Activated T-cell treated with anti-CD3 and anti-CD28 coated beads, Interleukin-2, amount 50 U/mL, for 72 hours (primary cell): ENCODE data around the gene ADARB2. TPM values are rescaled to one million over a fixed set of nuclear protein-coding genes. Genes with fewer than 3 reads are reported as not detected.

ENCODE experiments used
- ATAC-seq, 2 donors: fragments of 150-1000 bp; cut with Tn5 transposase; replicated peaks in 1 of 2; 2 replicates each; pipeline ENCODE4 v1.10.0; 2021; ENCODE audit warnings: moderate library complexity in 2 of 2, mild to moderate bottlenecking in 1 of 2
- DNase-seq, 2 donors: peaks; one replicate each; pipeline ENCODE4 v3.0.0; 2021 to 2022; ENCODE audit warnings: mixed read lengths in 1 of 2
- H3K27ac Mint-ChIP-seq: one replicate; pipeline ENCODE4 v1.8.0; 2022; ENCODE audit warnings: mild to moderate bottlenecking, moderate library complexity, mixed read lengths
- H3K27me3 Mint-ChIP-seq: one replicate; pipeline ENCODE4 v1.8.0; 2022; ENCODE audit warnings: low read depth, mixed read lengths
- H3K36me3 Mint-ChIP-seq, 2 donors: one replicate each; pipeline ENCODE4 v1.8.0; 2022; ENCODE audit warnings: mixed read lengths in 2 of 2, mild to moderate bottlenecking in 1 of 2; ENCODE audit not compliant: insufficient read depth in 2 of 2
- H3K4me1 Mint-ChIP-seq: one replicate; pipeline ENCODE4 v1.8.0; 2022; ENCODE audit warnings: low read depth, mixed read lengths
- H3K4me3 Mint-ChIP-seq, 2 donors: one replicate each; pipeline ENCODE4 v1.8.0; 2022; ENCODE audit warnings: mild to moderate bottlenecking in 2 of 2, mixed read lengths in 2 of 2, moderate library complexity in 2 of 2
- H3K9me3 Mint-ChIP-seq, 2 donors: one replicate each; pipeline ENCODE4 v1.8.0; 2022; ENCODE audit warnings: mixed read lengths in 2 of 2
- total RNA-seq, 2 donors: library from RNA; stranded (reverse); gene quantifications; one replicate each; pipeline ENCODE4 v1.2.3, GENCODE V29; 2022

Gene ADARB2
- total RNA-seq, 2 donors from 2014 or later, result 0.60 to 2.0 TPM

- Mint-ChIP-seq H3K4me3 (no peak overlapping the region), H3K27me3 (peaks cover 41% of the 10 kb centered on the region), H3K36me3 (no peaks in the 10 kb centered on the region), H3K9me3 (no peaks in the 10 kb centered on the region), H3K27ac (no peak overlapping the region), H3K4me1 (peaks cover 16% of the 10 kb centered on the region)
- DNase-seq, result no peak
- ATAC-seq, result no peak
These were observed 373.0 kb downstream of the ADARB2 start for GRCh38 chr10:1364151-1364910.

- no peak overlapping the region for H3K27ac Mint-ChIP-seq
- H3K36me3 Mint-ChIP-seq, result no peaks in the 10 kb centered on the region
- H3K27me3 Mint-ChIP-seq, result peaks cover 40% of the 10 kb centered on the region
- no peak overlapping the region for H3K4me3 Mint-ChIP-seq
- peaks cover 23% of the 10 kb centered on the region for H3K4me1 Mint-ChIP-seq
- no peaks in the 10 kb centered on the region for H3K9me3 Mint-ChIP-seq
- no peak for DNase-seq
- ATAC-seq, result no peak
These were observed 373.7 kb downstream of the ADARB2 start for GRCh38 chr10:1363446-1364121.

- DNase-seq, result no peak
- H3K4me1 Mint-ChIP-seq, result peaks cover 26% of the 10 kb centered on the region
- no peak for ATAC-seq
- peaks cover 43% of the 10 kb centered on the region for H3K27me3 Mint-ChIP-seq
- H3K36me3 Mint-ChIP-seq, result no peaks in the 10 kb centered on the region
- no peak overlapping the region for H3K4me3 Mint-ChIP-seq
- H3K27ac Mint-ChIP-seq, result no peak overlapping the region
- H3K9me3 Mint-ChIP-seq, result no peaks in the 10 kb centered on the region
These were observed 374.5 kb downstream of the ADARB2 start for GRCh38 chr10:1362589-1363445.

DNA sequence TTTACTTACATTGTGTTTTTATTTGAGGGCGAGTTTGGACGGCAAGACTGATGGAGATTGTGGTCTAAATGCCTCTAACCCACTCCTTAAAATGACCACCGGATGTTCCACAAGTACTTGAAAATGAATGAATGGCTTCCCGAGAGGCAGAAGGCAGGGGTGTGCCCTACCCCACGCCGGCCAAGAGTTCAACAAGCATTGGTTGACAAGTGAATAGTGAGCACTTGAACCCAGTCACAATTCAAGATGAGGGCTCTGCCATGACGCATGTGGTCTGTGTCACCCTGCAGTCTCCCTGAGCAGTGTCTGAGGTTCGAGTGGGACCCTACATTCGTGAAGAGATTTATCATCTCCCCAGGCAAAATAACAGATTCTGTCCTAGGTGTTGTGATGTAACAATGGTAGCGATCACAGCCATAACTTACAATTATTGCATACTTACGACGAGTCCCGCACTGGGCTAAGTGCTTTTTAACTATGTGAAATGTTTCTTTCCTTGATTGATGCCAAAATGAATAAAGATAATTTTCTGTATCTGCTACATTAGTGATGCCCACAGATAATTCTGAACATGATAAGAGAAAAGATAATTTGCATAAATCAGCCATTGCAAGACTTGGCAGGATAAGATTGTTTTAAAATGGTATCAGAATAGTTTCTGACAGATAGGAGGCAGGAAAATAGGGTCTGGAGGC is 375.8 kb downstream of the ADARB2 start:
- DNase-seq (no peak), ATAC-seq (no peak)
- Mint-ChIP-seq H3K9me3 (no peaks in the 10 kb centered on the region), H3K4me3 (no peak overlapping the region), H3K27me3 (peaks cover 48% of the 10 kb centered on the region), H3K36me3 (no peaks in the 10 kb centered on the region), H3K4me1 (peaks cover 26% of the 10 kb centered on the region), H3K27ac (no peak overlapping the region)

- peaks cover 23% of the 10 kb centered on the region for H3K4me1 Mint-ChIP-seq
- no peaks in the 10 kb centered on the region for H3K36me3 Mint-ChIP-seq
- H3K27me3 Mint-ChIP-seq, result peaks cover 43% of the 10 kb centered on the region
- no peaks in the 10 kb centered on the region for H3K9me3 Mint-ChIP-seq
- DNase-seq (no peak), ATAC-seq (no peak)
- H3K4me3 Mint-ChIP-seq, result no peak overlapping the region
- no peak overlapping the region for H3K27ac Mint-ChIP-seq
These were observed 376.7 kb downstream of the ADARB2 start for GRCh38 chr10:1360558-1361164.

DNA sequence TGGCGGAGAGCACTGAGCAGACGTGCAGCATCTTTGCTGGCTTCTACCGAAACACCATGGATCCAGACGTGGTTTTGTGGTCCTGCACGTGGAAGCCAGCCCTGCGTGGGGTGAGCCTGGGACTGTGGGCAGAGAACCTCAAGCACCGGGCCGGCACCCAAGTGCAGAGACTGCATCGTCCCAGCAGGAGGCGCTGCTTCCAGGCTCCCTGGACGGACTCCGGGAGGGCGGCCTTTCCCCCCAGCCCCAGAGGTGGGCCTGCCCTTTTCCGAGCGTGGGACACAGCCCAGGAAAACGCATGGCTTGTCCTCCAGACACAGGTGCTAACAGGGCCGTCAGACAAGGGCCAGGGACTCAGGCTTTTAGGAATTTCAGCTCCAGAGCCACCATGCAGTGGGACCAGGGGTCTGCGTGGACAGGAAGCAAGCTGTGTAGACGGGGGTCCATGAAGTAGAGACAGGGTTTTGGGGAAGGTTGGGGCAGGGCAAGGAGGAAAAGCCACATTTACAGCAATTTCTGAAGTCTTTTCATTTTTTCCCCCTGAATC is 377.2 kb downstream of the ADARB2 start:
- H3K27ac Mint-ChIP-seq, result no peak overlapping the region
- H3K4me3 Mint-ChIP-seq, result peak overlapping the region in 1 of 2 donors; percentile 60
- DNase-seq (peak in 1 of 2 donors; percentile 5), ATAC-seq (peak in 1 of 2 donors; percentile 24)
- no peaks in the 10 kb centered on the region for H3K9me3 Mint-ChIP-seq
- peaks cover 37% of the 10 kb centered on the region for H3K27me3 Mint-ChIP-seq
- no peaks in the 10 kb centered on the region for H3K36me3 Mint-ChIP-seq
- peaks cover 18% of the 10 kb centered on the region for H3K4me1 Mint-ChIP-seq

GRCh38 chr10:1359626-1359955 is 377.7 kb downstream of the ADARB2 start:
- peaks cover 18% of the 10 kb centered on the region for H3K4me1 Mint-ChIP-seq
- H3K9me3 Mint-ChIP-seq, result no peaks in the 10 kb centered on the region
- DNase-seq (no peak), ATAC-seq (peak; percentile 13 to 26)
- no peak overlapping the region for H3K27ac Mint-ChIP-seq
- H3K36me3 Mint-ChIP-seq, result no peaks in the 10 kb centered on the region
- H3K27me3 Mint-ChIP-seq, result peaks cover 35% of the 10 kb centered on the region
- H3K4me3 Mint-ChIP-seq, result peak overlapping the region; percentile 47 to 60

DNA sequence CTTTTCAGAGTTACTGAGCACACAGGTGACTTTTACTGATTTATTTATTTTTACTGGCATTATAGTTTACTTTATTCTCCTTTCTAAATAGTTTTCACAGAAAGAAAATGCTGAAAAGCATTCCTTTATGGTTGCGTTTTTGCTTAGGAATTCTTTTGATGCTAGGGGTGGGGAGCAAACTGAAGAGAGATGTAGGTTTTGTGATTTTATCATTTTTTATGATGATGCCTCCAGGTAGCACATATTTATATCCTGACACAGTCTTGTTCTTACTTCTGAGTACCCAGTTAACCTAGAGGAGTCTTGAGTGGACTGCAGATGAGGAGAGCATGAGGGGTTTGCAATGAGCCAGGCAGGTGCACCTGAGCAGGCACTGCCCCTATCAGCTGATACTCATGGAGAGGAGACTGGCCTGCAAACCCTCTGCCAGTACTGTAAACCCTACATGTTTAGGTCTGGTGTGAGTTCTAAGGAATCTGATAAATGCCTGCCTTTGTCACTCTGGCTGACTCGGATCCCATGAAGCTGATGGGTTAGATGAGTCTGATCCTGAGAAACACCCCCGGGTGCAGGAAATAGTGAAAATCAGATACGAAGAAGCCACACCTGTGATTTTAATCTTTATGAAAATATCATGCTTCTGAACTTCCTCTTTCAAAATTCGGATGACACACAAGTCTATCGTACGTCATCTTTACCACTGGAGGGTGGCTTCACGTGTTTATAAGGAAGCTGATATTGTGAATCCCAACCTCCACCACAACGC is 378.3 kb downstream of the ADARB2 start:
- Mint-ChIP-seq H3K4me3 (peak overlapping the region; percentile 47 to 60), H3K4me1 (peaks cover 18% of the 10 kb centered on the region), H3K27ac (peak overlapping the region; percentile 47), H3K9me3 (no peaks in the 10 kb centered on the region), H3K27me3 (peaks cover 30% of the 10 kb centered on the region), H3K36me3 (no peaks in the 10 kb centered on the region)
- ATAC-seq, result peak; percentile 75 to 79
- peak; percentile 4 to 17 for DNase-seq

- peaks cover 29% of the 10 kb centered on the region for H3K27me3 Mint-ChIP-seq
- no peak for ATAC-seq
- DNase-seq, result no peak
- no peak overlapping the region for H3K4me3 Mint-ChIP-seq
- no peaks in the 10 kb centered on the region for H3K36me3 Mint-ChIP-seq
- peaks cover 18% of the 10 kb centered on the region for H3K4me1 Mint-ChIP-seq
- no peaks in the 10 kb centered on the region for H3K9me3 Mint-ChIP-seq
- no peak overlapping the region for H3K27ac Mint-ChIP-seq
These were observed 379.2 kb downstream of the ADARB2 start for GRCh38 chr10:1358147-1358546.

DNA sequence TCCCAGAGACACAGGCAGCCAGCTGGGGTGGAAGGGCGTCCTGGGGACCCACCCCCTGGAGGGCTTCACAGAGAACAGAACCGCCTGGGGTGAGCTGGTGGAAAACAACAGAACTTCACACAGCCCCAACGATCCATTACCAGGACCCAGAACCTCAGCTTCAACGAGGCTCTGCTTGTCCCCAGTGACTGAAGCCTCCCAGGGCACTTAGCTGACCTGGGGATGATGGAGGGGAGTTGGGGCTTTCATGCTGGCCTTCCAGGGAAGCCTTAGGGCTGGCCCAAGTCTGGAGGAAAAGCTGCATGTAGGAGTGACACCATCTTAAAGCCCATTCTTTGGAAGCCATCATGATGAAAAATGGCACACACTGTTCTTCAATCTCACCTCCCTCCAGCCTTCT is 381.0 kb downstream of the ADARB2 start:
- no peak for ATAC-seq
- H3K27me3 Mint-ChIP-seq, result peaks cover 20% of the 10 kb centered on the region

DNA sequence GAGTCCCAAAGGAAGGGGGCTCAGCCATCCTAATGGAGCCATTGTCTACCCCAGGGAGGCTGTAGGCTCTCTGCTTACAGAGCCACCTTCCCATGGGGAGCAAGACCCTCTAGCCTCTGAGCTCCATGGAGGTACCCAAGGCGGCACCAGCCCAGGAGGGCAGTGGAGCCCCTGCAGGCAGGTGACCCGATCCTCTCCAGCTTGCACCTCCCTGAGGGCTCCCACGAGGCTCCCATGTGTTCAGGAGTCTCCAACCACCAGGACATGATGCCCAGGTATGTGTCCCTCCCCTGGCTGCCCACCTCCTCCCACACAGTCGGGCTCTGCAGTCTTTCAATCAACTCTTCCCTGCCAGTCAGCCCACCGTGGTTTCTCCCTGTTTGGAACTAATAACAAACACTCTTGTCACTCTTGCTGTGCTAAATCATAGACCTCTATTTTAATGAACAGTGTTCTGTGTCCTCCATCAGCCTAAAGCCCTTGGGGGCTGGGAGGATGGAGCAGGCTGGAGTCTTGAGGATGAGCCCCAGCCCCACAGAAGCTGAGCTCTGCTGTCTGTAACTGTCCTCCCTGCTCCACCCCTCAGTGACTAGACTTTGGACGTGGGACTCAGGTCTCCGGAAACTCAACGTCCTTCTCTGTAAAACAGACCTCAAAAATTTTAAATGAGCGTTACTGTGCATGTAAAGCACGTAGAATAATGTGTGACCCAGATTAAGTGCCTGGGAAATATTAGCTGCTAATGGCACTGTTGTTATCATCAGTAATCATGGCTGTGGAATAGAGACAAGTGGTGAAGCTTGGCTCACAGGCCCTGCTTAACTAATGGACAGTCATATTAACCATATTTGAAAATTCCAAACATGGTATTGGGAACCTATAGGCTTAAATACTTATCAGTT is 382.3 kb downstream of the ADARB2 start:
- H3K9me3 Mint-ChIP-seq, result no peaks in the 10 kb centered on the region
- peaks cover 18% of the 10 kb centered on the region for H3K27me3 Mint-ChIP-seq
- no peak overlapping the region for H3K27ac Mint-ChIP-seq
- peaks cover 18% of the 10 kb centered on the region for H3K4me1 Mint-ChIP-seq
- ATAC-seq, result no peak
- H3K4me3 Mint-ChIP-seq, result no peak overlapping the region
- no peak for DNase-seq
- H3K36me3 Mint-ChIP-seq, result no peaks in the 10 kb centered on the region

More for the DNA sequence above, 381.0 kb downstream of the ADARB2 start:
- Mint-ChIP-seq H3K9me3 (no peaks in the 10 kb centered on the region), H3K4me3 (no peak overlapping the region), H3K27ac (no peak overlapping the region), H3K4me1 (peaks cover 18% of the 10 kb centered on the region), H3K36me3 (no peaks in the 10 kb centered on the region)
- DNase-seq, result no peak
